Measurements from ENCODE around the gene CNPY1. TPM values are rescaled to one million over a fixed set of nuclear protein-coding genes. Genes with fewer than 3 reads are reported as not detected.
A peak's percentile ranks its signal among the peaks of the same experiment; 100 is the strongest.

CNPY1 gene
- total and polyA plus RNA-seq, 4 experiments from 2014 or later: not detected

DNA sequence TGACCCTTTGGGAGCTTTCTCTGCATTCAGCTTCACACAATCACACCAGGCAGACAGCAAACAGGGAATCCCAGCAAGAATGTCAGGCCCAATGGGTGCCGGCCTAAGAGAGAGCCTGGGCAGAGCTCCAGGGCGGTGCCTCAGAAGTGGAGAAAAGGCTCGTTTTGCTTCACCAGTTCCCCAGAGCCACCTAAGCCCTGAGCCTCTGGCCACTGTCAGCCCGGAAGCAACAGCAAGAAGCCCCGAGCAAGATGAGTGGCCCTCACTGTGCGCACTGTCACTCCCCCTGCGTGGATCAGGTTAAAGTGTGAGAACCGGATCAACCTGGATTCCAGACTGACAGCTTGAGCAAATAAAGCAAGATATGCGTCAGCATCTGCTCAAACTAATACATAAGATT, 14.7 kb downstream of the CNPY1 start:
- peaks cover 12% of the 10 kb centered on the region for H3K4me1 ChIP-seq (ENCODE audit: insufficient read depth, low read length)
- DNase-seq: no peak
- peaks cover 9 to 23% (median 15%) of the 10 kb centered on the region in 4 donors for H3K4me1 Mint-ChIP-seq
- H3K4me3 Mint-ChIP-seq: peak overlapping the region in 2 of 8 donors; percentile 17 to 43
- H3K27ac ChIP-seq (ENCODE audit: low read depth, low read length): no peak overlapping the region
- H3K27me3 Mint-ChIP-seq: peaks cover 49 to 54% of the 10 kb centered on the region in 2 donors
- H3K36me3 Mint-ChIP-seq: no peaks in the 10 kb centered on the region
- H3K27ac Mint-ChIP-seq: no peak overlapping the region
- peaks cover 0 to 8% (median 0%) of the 10 kb centered on the region in 8 donors for H3K9me3 Mint-ChIP-seq
- no peak overlapping the region for H3K4me3 ChIP-seq (ENCODE audit: low read length in 2 of 2)
- no peaks in the 10 kb centered on the region for H3K36me3 ChIP-seq (ENCODE audit: insufficient read depth, low read length)
- POLR2A ChIA-PET (ENCODE audit: partially characterized antibody): no interaction called here
- intact Hi-C loops (cut with micrococcal nuclease): loop anchor here (5.0 kb wide), 1 partner anchor 604 kb away; no protein-coding TSS in a partner anchor
- CTCF ChIA-PET (ENCODE audit: partially characterized antibody): no interaction called here
- H3K27me3 ChIP-seq (ENCODE audit: insufficient read depth, low read length): peaks cover 21% of the 10 kb centered on the region
- H3K9me3 ChIP-seq (ENCODE audit: control insufficient read depth in 1 of 2, low read length in 2 of 2): no peaks in the 10 kb centered on the region

- H3K27ac ChIP-seq (ENCODE audit: low read depth, low read length): no peak overlapping the region
- no peaks in the 10 kb centered on the region for H3K9me3 ChIP-seq (ENCODE audit: control insufficient read depth in 1 of 2, low read length in 2 of 2)
- no peak overlapping the region for H3K4me3 ChIP-seq (ENCODE audit: low read length in 2 of 2)
- H3K36me3 Mint-ChIP-seq: no peaks in the 10 kb centered on the region
- H3K36me3 ChIP-seq (ENCODE audit: insufficient read depth, low read length): no peaks in the 10 kb centered on the region
- no peak for DNase-seq
- no peak overlapping the region for H3K27ac Mint-ChIP-seq
- H3K27me3 ChIP-seq (ENCODE audit: insufficient read depth, low read length): peaks cover 21% of the 10 kb centered on the region
- POLR2A ChIA-PET (ENCODE audit: partially characterized antibody): no interaction called here
- peaks cover 9 to 23% (median 15%) of the 10 kb centered on the region in 4 donors for H3K4me1 Mint-ChIP-seq
- H3K4me1 ChIP-seq (ENCODE audit: insufficient read depth, low read length): peaks cover 12% of the 10 kb centered on the region
- intact Hi-C loops (cut with micrococcal nuclease): loop anchor here (5.0 kb wide), 1 partner anchor 603 kb away; no protein-coding TSS in a partner anchor
- CTCF ChIA-PET (ENCODE audit: partially characterized antibody): no interaction called here
- no peak overlapping the region for H3K4me3 Mint-ChIP-seq
- H3K27me3 Mint-ChIP-seq: peaks cover 42 to 56% of the 10 kb centered on the region in 2 donors
- peaks cover 0 to 2% (median 0%) of the 10 kb centered on the region in 8 donors for H3K9me3 Mint-ChIP-seq
Measured at GRCh38 chr7:155530601-155531000, 15.8 kb downstream of the CNPY1 start.

GRCh38 chr7:155529845-155530244, 16.5 kb downstream of the CNPY1 start:
- ChIA-PET POLR2A (ENCODE audit: partially characterized antibody) (no interaction called here), CTCF (ENCODE audit: partially characterized antibody) (no interaction called here)
- Histone ChIP-seq H3K4me1 (ENCODE audit: insufficient read depth, low read length) (peaks cover 12% of the 10 kb centered on the region), H3K36me3 (ENCODE audit: insufficient read depth, low read length) (no peaks in the 10 kb centered on the region), H3K27ac (ENCODE audit: low read depth, low read length) (no peak overlapping the region), H3K4me3 (ENCODE audit: low read length in 2 of 2) (no peak overlapping the region), H3K27me3 (ENCODE audit: insufficient read depth, low read length) (peaks cover 21% of the 10 kb centered on the region), H3K9me3 (ENCODE audit: control insufficient read depth in 1 of 2, low read length in 2 of 2) (no peaks in the 10 kb centered on the region)
- Mint-ChIP-seq H3K27me3 (peaks cover 42 to 55% of the 10 kb centered on the region in 2 donors), H3K27ac (no peak overlapping the region), H3K4me3 (no peak overlapping the region), H3K9me3 (peaks cover 0 to 2% (median 0%) of the 10 kb centered on the region in 8 donors), H3K36me3 (no peaks in the 10 kb centered on the region), H3K4me1 (peaks cover 9 to 23% (median 15%) of the 10 kb centered on the region in 4 donors)
- no peak for DNase-seq
- intact Hi-C loops (cut with micrococcal nuclease): loop anchor here (5.0 kb wide), 1 partner anchor 603 kb away; no protein-coding TSS in a partner anchor

DNA sequence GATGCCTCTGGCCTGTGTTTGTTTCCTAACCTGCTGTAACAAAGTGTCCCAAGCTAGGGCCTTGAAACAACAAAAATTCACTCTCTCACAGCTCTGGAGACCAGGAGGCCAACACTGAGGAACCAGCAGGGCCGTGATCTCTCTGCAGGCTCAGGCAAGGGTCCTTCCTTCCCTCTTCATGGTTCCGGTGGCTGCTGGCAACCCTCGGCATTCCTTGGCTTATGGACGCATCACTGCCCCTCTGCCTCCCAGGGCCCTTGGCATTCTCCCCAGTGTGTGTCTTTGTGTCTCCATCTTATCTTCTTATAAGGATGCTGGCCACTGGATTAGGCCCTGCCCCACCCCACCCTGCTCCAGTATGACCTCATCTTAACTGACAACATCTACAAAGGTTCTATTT, 17.0 kb downstream of the CNPY1 start:
- Mint-ChIP-seq H3K9me3 (peaks cover 0 to under 1% (median 0%) of the 10 kb centered on the region in 8 donors), H3K4me1 (peaks cover 9 to 21% (median 13%) of the 10 kb centered on the region in 4 donors), H3K27ac (no peak overlapping the region), H3K36me3 (no peaks in the 10 kb centered on the region), H3K27me3 (peaks cover 40 to 50% of the 10 kb centered on the region in 2 donors), H3K4me3 (no peak overlapping the region)
- intact Hi-C loops (cut with micrococcal nuclease): no loop called here
- Histone ChIP-seq H3K9me3 (ENCODE audit: control insufficient read depth in 1 of 2, low read length in 2 of 2) (no peaks in the 10 kb centered on the region), H3K36me3 (ENCODE audit: insufficient read depth, low read length) (no peaks in the 10 kb centered on the region), H3K4me3 (ENCODE audit: low read length in 2 of 2) (no peak overlapping the region), H3K27me3 (ENCODE audit: insufficient read depth, low read length) (peaks cover 20% of the 10 kb centered on the region), H3K4me1 (ENCODE audit: insufficient read depth, low read length) (peaks cover 12% of the 10 kb centered on the region), H3K27ac (ENCODE audit: low read depth, low read length) (no peak overlapping the region)
- ChIA-PET POLR2A (ENCODE audit: partially characterized antibody) (no interaction called here), CTCF (ENCODE audit: partially characterized antibody) (no interaction called here)
- no peak for DNase-seq

DNA sequence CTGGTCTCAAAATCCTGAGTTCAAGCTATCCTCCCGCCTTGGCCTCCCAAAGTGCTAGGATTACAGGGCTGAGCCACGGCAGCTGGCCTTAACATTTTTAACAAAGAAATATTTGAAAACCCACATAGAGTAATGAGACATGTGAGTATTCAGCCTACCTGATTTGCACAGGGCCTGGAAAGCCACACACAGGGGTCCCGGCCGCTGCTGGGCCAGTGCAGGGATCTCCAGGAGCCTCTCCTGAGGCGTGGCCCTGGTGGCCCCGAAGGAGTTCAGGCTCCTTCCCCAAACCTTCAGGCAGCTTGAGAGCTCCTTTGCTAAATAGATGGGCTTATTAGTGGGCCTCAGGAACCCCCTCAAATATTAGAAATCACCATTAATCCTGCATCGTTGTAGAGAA, 18.7 kb downstream of the CNPY1 start:
- H3K27ac Mint-ChIP-seq: no peak overlapping the region
- H3K4me1 ChIP-seq (ENCODE audit: insufficient read depth, low read length): peaks cover under 1% of the 10 kb centered on the region
- ChIA-PET CTCF (ENCODE audit: partially characterized antibody) (interaction anchor here (0.7 kb wide), 1 partner anchor 942 kb away, joined by 3 read pairs; no protein-coding TSS in a partner anchor), POLR2A (ENCODE audit: partially characterized antibody) (no interaction called here)
- H3K4me3 Mint-ChIP-seq: no peak overlapping the region
- peaks cover 28 to 44% of the 10 kb centered on the region in 2 donors for H3K27me3 Mint-ChIP-seq
- H3K27me3 ChIP-seq (ENCODE audit: insufficient read depth, low read length): peaks cover 6% of the 10 kb centered on the region
- H3K4me3 ChIP-seq (ENCODE audit: low read length in 2 of 2): no peak overlapping the region
- no peaks in the 10 kb centered on the region for H3K9me3 Mint-ChIP-seq
- no peak overlapping the region for H3K27ac ChIP-seq (ENCODE audit: low read depth, low read length)
- intact Hi-C loops (cut with micrococcal nuclease): no loop called here
- no peak for DNase-seq
- H3K4me1 Mint-ChIP-seq: peaks cover 1 to 7% (median 2%) of the 10 kb centered on the region in 4 donors
- H3K36me3 ChIP-seq (ENCODE audit: insufficient read depth, low read length): no peaks in the 10 kb centered on the region
- H3K9me3 ChIP-seq (ENCODE audit: control insufficient read depth in 1 of 2, low read length in 2 of 2): no peaks in the 10 kb centered on the region
- no peaks in the 10 kb centered on the region for H3K36me3 Mint-ChIP-seq

DNA sequence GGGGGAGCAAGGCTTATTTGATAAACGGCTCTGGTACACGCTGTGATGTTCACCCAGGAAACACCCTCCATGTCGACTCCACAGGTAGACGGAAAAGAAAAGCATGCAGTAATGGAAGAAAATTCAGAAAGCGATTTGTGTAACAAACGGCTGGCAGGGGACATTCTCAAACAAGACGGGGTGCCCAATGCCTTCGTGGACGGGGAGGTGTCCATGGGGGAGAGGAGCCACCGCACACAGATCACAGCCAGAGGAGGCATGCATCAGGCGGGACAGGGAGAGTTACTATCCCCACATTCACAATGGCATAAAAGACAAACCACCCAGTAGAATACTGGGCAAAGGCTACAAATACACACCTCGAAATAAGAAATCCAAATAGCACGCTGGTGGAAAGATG, 20.1 kb downstream of the CNPY1 start:
- Mint-ChIP-seq H3K27ac (no peak overlapping the region), H3K4me1 (no peaks in the 10 kb centered on the region), H3K4me3 (no peak overlapping the region), H3K27me3 (peaks cover 18 to 38% of the 10 kb centered on the region in 2 donors), H3K9me3 (no peaks in the 10 kb centered on the region), H3K36me3 (no peaks in the 10 kb centered on the region)
- ChIA-PET CTCF (ENCODE audit: partially characterized antibody) (no interaction called here), POLR2A (ENCODE audit: partially characterized antibody) (no interaction called here)
- intact Hi-C loops (cut with micrococcal nuclease): no loop called here
- DNase-seq: no peak
- Histone ChIP-seq H3K27me3 (ENCODE audit: insufficient read depth, low read length) (peaks cover 3% of the 10 kb centered on the region), H3K4me3 (ENCODE audit: low read length in 2 of 2) (no peak overlapping the region), H3K27ac (ENCODE audit: low read depth, low read length) (no peak overlapping the region), H3K4me1 (ENCODE audit: insufficient read depth, low read length) (no peaks in the 10 kb centered on the region), H3K9me3 (ENCODE audit: control insufficient read depth in 1 of 2, low read length in 2 of 2) (no peaks in the 10 kb centered on the region), H3K36me3 (ENCODE audit: insufficient read depth, low read length) (no peaks in the 10 kb centered on the region)

- Histone ChIP-seq H3K27me3 (ENCODE audit: insufficient read depth, low read length) (no peaks in the 10 kb centered on the region), H3K4me1 (ENCODE audit: insufficient read depth, low read length) (no peaks in the 10 kb centered on the region), H3K4me3 (ENCODE audit: low read length in 2 of 2) (no peak overlapping the region), H3K27ac (ENCODE audit: low read depth, low read length) (no peak overlapping the region), H3K9me3 (ENCODE audit: control insufficient read depth in 1 of 2, low read length in 2 of 2) (no peaks in the 10 kb centered on the region), H3K36me3 (ENCODE audit: insufficient read depth, low read length) (no peaks in the 10 kb centered on the region)
- POLR2A ChIA-PET (ENCODE audit: partially characterized antibody): no interaction called here
- Mint-ChIP-seq H3K36me3 (no peaks in the 10 kb centered on the region), H3K27me3 (peaks cover 6 to 27% of the 10 kb centered on the region in 2 donors), H3K4me1 (no peaks in the 10 kb centered on the region), H3K27ac (no peak overlapping the region), H3K4me3 (no peak overlapping the region), H3K9me3 (no peaks in the 10 kb centered on the region)
- CTCF ChIA-PET (ENCODE audit: partially characterized antibody): interaction anchor here (1.2 kb wide), 1 partner anchor 144 kb away, joined by 4 read pairs; no protein-coding TSS in a partner anchor
- no peak for DNase-seq
- intact Hi-C loops (cut with micrococcal nuclease): no loop called here
Measured at GRCh38 chr7:155524018-155524556, 22.3 kb downstream of the CNPY1 start.

Data from CD4-positive, alpha-beta memory T cell (primary cell).